Bone marrow (tissue), 2 donors: Measurements from ENCODE around the gene FGF12.

Experiments used
- DNase-seq, 2 donors: peaks; one replicate each; lab custom pipeline; 2025; lab: John Stamatoyannopoulos, UW

The FGF12 gene

DNA sequence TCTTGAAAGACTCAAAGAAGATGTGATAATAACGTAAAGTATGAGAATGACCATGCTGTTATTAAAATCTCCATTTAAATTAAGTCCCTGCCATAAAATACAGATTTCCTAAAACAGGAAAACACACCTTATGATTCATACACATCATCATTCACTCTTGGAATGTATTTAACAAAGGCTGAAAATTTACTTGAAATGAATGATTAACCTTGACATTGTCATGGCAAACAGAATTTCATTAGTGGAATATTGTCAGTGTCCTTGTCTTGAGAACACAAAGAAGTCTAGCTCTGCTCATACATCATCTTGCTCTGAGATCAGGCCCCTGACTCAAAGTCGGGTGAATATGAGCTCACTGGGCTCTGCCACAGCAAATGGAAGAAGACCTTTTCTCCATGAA lies 313.9 kb downstream of the FGF12 start:
- DNase-seq = no peak

DNA sequence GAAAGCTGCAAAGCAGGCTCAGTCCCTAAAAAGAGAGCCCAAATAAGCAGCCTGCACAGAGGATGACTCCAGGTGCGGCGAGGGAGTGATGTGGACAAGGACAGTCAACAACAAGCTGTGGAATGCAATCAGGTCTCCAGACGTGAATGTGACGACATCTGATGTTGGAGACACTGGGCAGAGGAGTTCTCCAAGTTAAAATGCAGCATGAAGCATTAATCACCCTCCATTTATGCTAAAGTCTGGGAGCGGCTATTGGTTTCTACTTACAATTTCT lies 316.7 kb downstream of the FGF12 start:
- no peak for DNase-seq

DNA sequence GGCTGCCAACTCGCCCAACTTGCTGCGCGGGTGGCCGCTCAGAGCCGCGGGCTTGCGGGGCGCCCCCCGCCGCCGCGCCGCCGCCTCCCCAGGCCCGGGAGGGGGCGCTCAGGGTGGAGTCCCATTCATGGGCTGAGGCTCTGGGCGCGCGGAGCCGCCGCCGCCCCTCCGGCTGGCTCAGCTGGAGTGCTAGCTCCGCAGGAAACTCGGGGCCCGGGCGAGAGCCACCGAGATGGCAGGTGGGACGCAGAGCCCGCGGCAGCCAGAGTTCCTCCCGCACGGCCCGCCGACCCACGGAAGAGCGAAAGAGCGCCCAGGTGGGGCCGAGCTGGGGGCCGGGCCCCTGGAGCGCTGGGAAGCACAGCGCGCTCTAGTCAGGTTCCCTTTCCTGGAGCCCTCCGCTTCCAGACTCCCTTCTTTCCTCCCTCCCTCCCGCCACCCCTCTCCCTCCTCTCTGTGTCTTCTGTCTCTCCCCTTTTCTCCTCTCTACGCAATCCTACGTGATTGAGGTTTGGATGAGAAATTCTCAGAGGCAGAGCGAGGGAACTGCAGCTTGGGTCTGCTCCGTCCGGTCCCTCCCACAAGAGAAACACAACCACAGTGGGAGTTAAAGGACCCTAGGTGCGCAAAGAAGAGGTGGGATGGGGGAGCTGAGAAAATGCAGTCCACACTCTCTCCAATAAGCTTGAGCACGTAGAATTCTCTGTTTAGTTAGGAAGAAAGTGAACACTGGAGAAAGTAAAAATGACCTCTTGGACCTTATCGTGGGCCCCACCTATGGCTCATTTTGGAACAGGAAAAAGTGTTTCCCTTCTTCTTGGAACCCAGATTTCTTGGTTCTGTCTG lies 317.3 kb downstream of the FGF12 start:
- no peak for DNase-seq

DNA sequence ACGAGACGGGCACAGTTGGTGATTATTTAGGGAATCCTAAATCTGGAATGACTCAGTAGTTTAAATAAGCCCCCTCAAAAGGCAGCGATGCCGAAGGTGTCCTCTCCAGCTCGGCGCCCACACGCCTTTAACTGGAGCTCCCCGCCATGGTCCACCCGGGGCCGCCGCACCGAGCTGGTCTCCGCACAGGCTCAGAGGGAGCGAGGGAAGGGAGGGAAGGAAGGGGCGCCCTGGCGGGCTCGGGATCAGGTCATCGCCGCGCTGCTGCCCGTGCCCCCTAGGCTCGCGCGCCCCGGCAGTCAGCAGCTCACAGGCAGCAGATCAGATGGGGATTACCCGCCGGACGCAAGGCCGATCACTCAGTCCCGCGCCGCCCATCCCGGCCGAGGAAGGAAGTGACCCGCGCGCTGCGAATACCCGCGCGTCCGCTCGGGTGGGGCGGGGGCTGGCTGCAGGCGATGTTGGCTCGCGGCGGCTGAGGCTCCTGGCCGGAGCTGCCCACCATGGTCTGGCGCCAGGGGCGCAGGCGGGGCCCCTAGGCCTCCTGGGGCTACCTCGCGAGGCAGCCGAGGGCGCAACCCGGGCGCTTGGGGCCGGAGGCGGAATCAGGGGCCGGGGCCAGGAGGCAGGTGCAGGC lies 318.0 kb downstream of the FGF12 start:
- no peak for DNase-seq

DNA sequence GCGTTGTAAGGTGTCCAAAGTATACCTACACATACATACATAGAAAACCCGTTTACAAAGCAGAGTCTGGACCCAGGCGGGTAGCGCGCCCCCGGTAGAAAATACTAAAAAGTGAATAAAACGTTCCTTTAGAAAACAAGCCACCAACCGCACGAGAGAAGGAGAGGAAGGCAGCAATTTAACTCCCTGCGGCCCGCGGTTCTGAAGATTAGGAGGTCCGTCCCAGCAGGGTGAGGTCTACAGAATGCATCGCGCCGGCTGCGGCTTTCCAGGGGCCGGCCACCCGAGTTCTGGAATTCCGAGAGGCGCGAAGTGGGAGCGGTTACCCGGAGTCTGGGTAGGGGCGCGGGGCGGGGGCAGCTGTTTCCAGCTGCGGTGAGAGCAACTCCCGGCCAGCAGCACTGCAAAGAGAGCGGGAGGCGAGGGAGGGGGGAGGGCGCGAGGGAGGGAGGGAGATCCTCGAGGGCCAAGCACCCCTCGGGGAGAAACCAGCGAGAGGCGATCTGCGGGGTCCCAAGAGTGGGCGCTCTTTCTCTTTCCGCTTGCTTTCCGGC lies 318.6 kb downstream of the FGF12 start:
- DNase-seq = no peak

DNA sequence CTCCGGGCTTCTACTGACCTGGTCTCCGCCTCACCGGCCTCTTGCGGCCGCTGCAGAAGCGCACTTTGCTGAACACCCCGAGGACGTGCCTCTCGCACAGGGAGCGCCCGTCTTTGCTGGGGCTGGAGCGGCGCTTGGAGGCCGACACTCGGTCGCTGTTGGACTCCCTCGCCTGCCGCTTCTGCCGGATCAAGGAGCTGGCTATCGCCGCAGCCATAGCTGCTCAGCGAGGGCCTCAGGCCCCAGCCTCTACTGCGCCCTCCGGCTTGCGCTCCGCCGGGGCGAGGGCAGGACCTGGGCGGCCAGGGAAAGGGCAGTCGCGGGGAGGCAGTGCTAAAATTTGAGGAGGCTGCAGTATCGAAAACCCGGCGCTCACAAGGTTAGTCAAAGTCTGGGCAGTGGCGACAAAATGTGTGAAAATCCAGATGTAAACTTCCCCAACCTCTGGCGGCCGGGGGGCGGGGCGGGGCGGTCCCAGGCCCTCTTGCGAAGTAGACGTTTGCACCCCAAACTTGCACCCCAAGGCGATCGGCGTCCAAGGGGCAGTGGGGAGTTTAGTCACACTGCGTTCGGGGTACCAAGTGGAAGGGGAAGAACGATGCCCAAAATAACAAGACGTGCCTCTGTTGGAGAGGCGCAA lies 319.2 kb downstream of the FGF12 start:
- no peak for DNase-seq

DNA sequence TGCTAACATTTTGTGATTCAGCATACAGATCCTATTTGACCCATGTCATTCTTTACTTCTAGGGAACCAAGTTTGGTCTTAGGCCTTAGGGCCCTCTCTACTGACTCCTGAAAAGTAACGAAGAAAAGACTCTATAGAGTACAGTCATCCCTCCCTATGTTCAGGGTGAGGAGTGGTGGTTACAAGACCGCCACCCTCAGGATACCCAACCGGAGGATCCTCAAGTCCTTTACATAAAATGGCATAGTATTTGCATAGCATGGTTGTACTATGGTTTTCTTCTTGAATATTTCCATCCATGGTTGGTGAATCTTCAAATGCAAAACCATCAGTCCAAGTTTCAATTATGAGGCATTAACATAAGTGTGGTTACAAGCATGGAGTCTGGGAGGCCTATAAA lies 327.6 kb downstream of the FGF12 start:
- no peak for DNase-seq

DNA sequence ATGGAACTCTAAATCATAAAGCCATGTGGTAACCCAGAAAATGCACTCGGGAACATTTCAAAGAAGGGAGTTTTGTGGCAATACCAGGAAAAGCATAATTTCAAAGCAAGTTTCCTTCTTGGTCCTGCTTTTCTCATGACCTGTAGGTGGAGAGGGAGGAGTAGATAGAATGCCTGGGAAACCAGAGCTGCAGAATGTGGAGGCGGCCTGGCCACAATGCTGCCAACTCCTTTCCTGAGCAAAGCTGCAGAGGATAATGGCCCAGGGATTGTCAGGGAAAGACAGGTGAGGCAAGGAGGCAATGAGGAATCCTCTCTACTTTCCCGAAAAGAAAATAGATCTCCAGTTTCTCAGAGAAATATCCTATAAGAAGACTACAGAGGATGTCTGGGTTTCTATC lies 330.3 kb downstream of the FGF12 start:
- DNase-seq = no peak

DNA sequence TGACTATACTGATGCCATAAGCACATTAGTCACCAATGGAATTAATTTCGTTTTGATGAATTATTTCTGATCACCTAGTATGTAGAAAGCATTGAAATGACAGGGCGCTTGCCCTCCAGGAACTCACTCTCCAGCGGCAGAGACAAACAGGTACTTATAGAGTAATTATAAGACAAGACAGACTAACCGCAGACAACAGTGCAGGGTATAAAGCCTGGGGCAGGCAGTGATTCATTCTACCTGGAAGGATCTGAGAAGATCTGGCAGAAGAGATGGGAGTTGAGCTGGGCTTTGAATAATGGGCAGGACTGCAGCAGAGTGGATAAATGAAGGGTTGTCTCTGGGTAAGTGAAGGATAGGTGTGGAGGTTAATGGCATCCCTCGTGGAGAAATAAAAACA lies 331.8 kb downstream of the FGF12 start:
- no peak for DNase-seq

DNA sequence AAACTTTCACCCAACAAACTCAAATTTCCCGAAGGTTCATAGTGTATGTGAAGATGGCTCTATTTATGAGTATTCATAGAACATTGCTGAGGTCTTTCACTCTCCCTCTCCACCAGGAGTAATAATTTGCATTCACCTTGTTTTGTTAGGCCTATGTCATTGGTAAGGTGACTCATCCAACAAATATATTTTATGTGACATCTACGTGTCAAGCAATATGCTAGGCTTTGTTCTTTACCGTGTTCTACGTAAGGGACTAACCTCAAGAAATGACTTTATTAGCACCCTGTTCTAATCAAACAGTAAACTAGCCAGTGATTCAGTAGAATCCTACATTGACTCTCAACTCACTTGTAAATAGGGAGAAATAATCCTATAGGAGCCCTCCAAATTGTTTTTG lies 334.4 kb downstream of the FGF12 start:
- DNase-seq = no peak

DNA sequence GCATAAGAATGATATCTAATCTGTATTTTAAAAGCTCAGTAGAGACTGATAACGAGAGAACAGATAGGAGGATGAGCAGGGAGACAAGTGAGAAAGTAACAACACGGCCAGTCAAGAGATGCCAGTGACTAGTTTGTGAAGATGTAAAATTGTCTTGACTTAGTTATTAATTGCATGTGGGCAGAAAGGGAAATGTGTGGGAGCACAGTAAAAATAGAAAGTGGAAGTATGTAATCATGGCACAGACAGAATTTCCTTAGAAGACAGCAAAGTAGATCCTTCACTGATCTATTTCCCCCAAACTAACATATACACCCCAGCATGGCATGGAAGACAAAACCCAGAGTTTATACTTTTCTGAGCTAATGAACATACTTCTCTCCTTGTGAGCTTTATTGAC lies 344.5 kb downstream of the FGF12 start:
- no peak for DNase-seq

DNA sequence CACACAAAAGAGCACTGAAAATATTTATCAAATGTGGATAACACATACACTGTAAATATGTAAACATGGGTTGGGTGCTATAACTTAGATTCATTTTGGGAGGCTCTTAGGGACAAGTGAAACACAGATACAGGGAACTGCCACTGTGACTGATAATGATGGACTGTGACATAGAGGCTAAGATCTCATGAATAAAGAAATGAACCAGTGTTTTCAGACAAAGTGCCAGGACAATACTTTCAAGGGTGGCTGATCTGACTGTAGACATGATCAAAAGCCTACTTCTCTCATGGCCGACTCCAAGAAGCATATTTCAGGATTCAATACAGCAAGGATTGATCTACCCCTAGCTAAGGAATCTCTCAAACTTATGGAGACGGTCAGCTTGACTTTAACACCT lies 353.8 kb downstream of the FGF12 start:
- no peak for DNase-seq

DNA sequence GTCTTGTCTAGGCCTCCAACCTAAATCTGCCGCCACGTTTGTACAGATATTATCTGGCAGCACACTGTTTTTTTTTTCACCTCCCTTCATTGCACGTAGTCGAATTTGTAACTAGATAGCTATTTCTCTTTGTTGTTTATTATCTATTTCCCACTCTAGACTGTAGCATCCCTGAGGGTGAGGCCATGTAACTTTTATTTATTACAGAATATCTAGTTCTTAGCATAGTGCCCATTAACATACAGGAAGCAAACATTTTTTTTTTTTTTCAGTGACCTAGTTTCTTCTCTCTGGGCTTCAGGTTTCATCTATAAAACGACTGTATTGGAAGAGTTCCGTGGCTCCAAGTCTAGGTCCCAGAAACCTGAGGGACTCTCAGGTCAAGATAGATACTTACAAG lies 354.3 kb downstream of the FGF12 start:
- no peak for DNase-seq

DNA sequence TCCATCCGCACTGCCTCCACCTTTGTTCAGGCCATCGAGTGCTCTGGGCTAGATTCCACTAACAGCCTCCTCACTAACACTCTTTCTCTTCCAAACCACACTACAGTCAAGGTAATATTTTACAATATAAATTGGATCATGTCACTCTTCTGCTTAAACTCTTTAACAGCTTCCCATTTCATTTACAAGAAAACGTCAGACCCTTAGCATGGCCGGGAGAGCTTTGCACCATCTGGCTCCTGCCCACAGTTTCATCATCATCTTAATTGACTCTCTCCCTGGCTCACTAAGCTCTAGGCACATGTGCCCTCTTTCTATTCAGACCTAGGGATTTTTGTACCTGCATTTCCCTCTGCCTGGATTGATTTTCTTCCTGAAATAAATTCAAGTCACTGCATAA lies 354.7 kb downstream of the FGF12 start:
- no peak for DNase-seq

DNA sequence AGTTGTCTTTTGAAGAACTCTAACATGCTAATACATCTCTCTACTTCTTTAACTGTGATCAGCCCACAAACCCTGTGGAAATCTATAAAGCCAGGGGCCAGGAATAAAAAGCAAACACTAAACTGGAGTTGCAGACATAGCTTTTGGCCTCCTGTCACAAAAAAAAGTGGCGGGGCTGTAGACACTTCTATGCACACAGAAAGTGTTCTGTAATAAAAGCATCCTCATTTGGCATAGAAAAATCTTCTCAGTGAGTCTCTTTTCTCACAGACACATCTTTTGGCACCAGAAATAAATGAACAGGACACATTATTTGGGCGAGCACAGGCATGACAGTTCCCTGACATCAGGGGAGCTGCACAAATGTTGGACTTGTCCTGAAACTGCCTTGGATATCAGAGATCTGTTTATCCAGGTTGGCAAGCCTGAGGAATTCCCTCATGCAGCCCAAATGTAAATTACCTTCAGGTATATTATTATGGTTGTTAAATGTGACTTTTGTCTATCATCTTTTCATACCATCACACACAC lies 355.4 kb downstream of the FGF12 start:
- DNase-seq = no peak

DNA sequence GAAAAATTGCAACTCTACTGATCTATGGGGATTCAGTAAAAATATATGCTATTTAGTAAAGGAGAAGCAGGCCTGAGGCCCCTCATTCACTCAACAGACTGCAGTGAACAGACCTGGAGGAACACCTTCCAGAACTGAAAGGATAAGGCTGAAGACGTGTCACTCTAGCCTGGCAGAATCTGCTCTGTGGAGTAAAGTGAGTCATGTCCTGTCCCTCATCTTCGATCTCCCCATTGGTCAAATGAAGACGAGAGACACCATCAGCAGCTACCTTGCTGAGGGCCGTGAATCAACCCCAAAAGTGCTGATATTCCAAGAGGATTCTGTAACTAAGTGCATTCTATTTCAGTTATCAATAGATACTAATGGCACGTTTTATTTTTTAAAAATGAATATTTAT lies 359.7 kb downstream of the FGF12 start:
- DNase-seq = no peak

DNA sequence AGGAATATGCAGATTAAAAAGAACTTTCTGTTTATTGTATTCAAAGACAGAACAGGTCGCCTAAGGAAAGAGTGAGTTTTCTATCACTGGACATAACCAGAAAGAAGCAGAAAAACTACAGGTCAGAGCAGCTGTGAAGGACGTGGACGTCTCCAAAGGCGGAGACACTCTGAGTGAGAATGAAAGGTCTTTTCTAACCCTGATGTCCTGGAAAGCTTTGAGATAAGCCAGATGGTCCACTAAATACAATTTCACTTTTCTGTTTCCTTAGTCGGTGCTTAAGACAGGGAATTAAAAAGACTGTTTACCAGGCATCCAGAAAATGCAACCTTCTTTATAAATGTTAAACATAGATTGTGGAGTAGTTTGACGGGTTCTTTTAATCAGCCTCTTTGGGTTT lies 360.4 kb downstream of the FGF12 start:
- no peak for DNase-seq

DNA sequence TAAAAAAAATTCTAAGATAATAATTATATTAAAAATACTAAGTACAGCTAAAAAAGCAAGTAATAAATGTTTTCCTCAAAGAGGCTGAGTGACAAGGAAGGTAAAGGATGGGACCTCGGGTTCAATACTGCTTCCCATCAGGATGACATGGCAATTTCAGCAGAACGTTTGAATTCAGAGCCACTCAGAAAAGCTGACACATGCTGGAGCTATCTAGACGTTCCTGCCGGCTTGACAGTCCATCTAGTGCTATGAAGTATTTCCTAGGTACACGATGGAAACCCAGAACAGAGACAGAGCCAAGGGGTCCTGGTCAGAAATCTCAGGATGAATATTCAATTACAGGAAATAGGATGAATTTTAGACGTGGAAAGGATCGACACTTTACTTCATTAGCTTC lies 361.8 kb downstream of the FGF12 start:
- no peak for DNase-seq

DNA sequence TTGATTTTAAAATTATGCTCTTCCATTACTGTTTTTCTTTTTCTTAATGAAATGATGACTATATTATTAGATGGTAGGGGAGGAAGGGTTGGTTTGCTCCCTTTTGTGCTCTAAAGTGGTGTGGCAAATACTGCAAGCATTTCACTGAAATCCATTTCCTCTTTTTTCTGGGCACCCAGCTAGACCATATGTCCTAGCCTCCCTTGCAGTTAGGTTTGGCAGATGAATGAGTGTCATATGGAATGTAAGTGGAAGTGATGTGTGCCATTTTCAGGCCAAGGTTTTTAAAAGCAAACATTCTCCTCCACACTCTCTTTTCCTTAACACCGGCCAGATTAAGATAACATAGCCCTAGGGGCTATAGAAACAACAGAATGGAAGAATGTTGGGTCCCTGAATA lies 363.0 kb downstream of the FGF12 start:
- no peak for DNase-seq

DNA sequence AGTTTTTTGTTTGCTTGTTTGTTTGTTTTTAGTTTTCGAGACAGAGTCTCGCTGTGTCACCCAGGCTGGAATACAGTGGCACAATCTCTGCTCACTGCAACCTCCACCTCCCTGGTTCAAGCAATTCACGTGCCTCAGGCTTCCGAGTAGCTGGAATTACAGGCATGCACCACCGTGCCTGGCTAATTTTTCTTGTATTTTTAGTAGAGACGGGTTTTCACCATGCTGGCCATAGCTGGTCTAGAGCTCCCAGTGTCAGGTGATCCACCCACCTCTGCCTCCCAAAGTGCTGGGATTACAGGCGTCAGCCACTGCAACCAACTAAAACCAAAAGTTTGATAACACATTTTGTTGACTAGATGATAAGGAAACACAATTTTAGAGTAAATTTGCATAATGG lies 372.7 kb downstream of the FGF12 start:
- DNase-seq = no peak

DNA sequence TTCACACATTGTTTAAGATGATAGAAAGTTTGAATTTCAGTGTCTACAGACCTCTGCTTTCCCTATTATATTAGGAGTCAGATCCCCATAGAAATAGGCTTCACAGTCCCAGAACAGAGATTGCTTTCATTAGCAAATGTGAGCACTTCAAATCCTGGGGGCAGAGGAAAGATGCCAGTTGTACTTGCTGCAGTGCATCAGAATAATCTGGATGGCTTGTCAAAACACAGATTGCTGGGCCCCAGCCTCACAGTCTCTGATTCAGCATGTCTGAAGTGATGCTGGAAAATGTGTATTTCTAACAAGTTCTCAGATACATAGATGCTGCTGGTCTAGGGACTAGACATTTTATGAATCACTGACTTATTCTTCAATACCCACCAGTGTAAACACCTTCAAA lies 375.2 kb downstream of the FGF12 start:
- no peak for DNase-seq

DNA sequence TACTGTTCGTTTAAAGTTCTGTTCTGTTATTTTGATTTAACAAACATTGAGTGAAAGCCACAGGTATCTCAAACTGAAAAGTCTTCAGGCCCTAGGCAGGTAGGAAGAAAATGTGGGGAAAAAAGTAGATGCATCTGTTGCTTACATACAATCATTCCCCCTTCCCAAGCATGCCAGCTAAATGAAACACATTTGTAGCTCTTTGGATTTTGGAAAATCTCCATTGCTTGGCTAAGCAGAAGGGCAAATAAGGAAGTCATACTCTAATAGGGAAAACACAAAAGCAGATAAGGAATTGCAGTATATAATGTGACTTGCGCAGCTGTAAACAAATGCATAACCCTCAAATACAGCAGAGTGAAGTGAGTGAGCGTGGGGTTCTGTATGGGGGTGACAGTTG lies 375.9 kb downstream of the FGF12 start:
- no peak for DNase-seq

DNA sequence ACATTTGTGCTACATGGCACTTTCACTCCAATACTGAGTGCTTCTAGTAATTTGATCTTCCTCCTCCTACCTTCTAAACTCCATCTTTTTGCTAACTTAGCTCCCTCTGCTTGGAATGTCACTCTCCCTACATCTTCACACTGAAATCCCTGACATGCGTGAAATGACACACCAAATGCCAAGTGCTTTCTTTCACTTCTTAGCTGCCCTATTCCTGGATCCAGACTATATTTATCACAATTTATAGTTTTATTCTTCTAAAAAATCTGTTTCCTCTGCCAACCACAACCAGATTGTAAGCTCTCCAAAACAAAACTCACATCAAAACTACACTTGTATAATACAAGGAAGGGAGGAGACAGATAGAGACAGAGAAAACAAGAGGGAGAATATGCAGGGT lies 387.3 kb downstream of the FGF12 start:
- DNase-seq = no peak
